Measurements from ENCODE around the gene NETO1.

DNA sequence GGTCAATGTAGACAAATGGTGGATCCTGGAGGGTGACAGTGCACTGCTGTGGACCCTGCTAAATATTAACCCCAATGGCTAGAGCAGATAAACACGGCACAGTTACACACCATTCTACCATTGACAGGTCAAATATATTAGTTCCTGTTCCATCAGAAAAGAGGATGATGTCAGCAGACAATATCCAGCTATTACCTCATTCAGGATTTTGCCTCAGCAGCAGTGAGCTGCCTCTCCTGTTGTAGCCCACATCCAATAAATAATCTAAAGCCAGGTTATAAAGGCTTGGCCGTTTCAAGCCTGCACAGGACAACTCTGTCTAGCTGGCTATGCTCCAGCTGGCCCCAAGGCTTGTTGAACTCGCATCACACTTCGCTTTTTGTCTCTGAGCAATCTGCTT is 31.6 kb upstream of the NETO1 start:
- TF ChIP-seq, protein P1, sequence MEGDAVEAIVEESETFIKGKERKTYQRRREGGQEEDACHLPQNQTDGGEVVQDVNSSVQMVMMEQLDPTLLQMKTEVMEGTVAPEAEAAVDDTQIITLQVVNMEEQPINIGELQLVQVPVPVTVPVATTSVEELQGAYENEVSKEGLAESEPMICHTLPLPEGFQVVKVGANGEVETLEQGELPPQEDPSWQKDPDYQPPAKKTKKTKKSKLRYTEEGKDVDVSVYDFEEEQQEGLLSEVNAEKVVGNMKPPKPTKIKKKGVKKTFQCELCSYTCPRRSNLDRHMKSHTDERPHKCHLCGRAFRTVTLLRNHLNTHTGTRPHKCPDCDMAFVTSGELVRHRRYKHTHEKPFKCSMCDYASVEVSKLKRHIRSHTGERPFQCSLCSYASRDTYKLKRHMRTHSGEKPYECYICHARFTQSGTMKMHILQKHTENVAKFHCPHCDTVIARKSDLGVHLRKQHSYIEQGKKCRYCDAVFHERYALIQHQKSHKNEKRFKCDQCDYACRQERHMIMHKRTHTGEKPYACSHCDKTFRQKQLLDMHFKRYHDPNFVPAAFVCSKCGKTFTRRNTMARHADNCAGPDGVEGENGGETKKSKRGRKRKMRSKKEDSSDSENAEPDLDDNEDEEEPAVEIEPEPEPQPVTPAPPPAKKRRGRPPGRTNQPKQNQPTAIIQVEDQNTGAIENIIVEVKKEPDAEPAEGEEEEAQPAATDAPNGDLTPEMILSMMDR (IDR thresholded peaks at IDR 0.05): no peak
- TF ChIP-seq POLR2A (IDR thresholded peaks at IDR 0.05) (no peak), POLR2AphosphoS5 (IDR thresholded peaks at IDR 0.05) (no peak)

Data from breast epithelium (tissue), 3 donors.